ENCODE results near the gene MKRN2OS.

DNA sequence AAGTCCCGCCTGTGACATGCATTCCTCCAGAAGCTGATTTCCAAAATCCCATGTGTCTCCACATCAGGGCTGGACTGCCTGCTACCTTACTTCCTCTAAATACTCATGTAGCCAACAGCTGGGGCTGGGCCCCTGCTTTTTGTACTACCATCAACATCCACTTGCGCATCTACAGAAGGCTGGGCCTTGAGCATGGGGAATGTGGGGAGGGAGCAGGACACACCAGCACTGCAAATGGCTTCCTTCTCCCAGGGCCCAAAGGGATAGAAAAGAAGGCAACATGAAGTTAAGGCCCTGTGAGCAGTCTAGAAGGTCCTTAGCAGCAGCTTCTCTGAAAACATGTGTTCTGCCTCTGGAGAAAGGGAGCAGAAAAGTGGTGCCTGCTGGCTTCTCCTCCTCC is 38.8 kb upstream of the MKRN2OS start:
- TF ChIP-seq, protein P1, sequence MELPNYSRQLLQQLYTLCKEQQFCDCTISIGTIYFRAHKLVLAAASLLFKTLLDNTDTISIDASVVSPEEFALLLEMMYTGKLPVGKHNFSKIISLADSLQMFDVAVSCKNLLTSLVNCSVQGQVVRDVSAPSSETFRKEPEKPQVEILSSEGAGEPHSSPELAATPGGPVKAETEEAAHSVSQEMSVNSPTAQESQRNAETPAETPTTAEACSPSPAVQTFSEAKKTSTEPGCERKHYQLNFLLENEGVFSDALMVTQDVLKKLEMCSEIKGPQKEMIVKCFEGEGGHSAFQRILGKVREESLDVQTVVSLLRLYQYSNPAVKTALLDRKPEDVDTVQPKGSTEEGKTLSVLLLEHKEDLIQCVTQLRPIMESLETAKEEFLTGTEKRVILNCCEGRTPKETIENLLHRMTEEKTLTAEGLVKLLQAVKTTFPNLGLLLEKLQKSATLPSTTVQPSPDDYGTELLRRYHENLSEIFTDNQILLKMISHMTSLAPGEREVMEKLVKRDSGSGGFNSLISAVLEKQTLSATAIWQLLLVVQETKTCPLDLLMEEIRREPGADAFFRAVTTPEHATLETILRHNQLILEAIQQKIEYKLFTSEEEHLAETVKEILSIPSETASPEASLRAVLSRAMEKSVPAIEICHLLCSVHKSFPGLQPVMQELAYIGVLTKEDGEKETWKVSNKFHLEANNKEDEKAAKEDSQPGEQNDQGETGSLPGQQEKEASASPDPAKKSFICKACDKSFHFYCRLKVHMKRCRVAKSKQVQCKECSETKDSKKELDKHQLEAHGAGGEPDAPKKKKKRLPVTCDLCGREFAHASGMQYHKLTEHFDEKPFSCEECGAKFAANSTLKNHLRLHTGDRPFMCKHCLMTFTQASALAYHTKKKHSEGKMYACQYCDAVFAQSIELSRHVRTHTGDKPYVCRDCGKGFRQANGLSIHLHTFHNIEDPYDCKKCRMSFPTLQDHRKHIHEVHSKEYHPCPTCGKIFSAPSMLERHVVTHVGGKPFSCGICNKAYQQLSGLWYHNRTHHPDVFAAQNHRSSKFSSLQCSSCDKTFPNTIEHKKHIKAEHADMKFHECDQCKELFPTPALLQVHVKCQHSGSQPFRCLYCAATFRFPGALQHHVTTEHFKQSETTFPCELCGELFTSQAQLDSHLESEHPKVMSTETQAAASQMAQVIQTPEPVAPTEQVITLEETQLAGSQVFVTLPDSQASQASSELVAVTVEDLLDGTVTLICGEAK (IDR thresholded peaks at IDR 0.05; ENCODE audit: borderline replicate concordance): no peak
- TF ChIP-seq CEBPB (IDR thresholded peaks at IDR 0.05; ENCODE audit: borderline replicate concordance in 1 of 2, low read depth in 2 of 2, low read length in 2 of 2) (no peak), CTCF (IDR thresholded peaks at IDR 0.05 in 2 of 3, conservative IDR thresholded peaks at IDR 0.05 in 1 of 3; ENCODE audit: control insufficient read depth in 2 of 3, extremely low read depth in 1 of 3, insufficient read depth in 1 of 3, low read depth in 3 of 3, low read length in 3 of 3) (no peak)
